ENCODE results near the gene SERPINC1. TPM values are rescaled to one million over a fixed set of nuclear protein-coding genes. Genes with fewer than 3 reads are reported as not detected.

Gene SERPINC1
- total and polyA plus RNA-seq, 9 of the 15 experiments (the other 6 are each of a cell fraction or from before 2014, with no cell fraction given) = 0.07 to 1.2 (median 0.50) TPM

DNA sequence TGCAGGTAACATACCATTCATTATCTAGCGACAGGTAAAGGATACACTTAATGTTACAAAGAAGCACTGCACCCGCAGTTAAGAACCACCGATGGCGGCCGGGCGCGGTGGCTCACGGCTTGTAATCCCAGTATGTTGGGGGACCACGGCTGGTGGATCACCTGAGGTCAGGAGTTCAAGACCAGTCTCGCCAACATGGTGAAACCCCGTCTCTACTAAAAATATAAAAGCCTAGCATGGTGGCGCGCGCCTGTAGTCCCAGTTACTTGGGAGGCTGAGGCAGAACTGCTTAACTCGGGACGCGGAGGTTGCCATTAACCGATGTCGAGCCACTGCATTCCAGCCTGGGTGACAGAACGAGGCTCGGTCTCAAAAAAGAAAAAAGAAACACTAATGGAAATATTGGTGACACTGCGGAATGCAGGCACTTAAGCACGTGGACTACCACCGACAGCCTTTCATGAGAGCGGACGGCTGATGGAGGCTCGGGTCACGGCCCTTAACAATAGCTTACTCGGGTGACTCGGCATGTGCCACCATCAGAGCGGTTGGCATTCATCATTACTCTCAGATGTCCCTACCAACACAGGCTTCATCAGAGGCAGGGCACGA is 49.9 kb downstream of the SERPINC1 start (continued):
- TF ChIP-seq CXXC5 (CRISPR knock-in tag; IDR thresholded peaks at IDR 0.05) (no peak), SREBF1 (IDR thresholded peaks at IDR 0.05; ENCODE audit: borderline replicate concordance, low read depth, low read length) (no peak), ADNP (tag; IDR thresholded peaks at IDR 0.05) (no peak), ZNF764 (CRISPR knock-in tag; IDR thresholded peaks at IDR 0.05; ENCODE audit: low read depth) (no peak), SUPT5H (IDR thresholded peaks at IDR 0.05) (no peak), NBN (IDR thresholded peaks at IDR 0.05; ENCODE audit: low read depth) (no peak), TCF7L2 (IDR thresholded peaks at IDR 0.05; ENCODE audit: low read depth, low read length) (no peak), SLC30A9 (CRISPR knock-in tag; IDR thresholded peaks at IDR 0.05) (no peak), RBM39 (optimal IDR thresholded peaks at IDR 0.05; ENCODE audit: low read depth, low read length) (no peak), ZNF785 (CRISPR knock-in tag; IDR thresholded peaks at IDR 0.05) (no peak), SMARCA5 (IDR thresholded peaks at IDR 0.05) (0 out of 2 replicates have a peak, but pooled peaks have one; percentile 20), ZBED1 (IDR thresholded peaks at IDR 0.05) (no peak), ZNF778 (CRISPR knock-in tag; IDR thresholded peaks at IDR 0.05) (no peak), SNRNP70 (optimal IDR thresholded peaks at IDR 0.05; ENCODE audit: low read depth, low read length) (peak; percentile 100)
- TF ChIP-seq, protein P1, sequence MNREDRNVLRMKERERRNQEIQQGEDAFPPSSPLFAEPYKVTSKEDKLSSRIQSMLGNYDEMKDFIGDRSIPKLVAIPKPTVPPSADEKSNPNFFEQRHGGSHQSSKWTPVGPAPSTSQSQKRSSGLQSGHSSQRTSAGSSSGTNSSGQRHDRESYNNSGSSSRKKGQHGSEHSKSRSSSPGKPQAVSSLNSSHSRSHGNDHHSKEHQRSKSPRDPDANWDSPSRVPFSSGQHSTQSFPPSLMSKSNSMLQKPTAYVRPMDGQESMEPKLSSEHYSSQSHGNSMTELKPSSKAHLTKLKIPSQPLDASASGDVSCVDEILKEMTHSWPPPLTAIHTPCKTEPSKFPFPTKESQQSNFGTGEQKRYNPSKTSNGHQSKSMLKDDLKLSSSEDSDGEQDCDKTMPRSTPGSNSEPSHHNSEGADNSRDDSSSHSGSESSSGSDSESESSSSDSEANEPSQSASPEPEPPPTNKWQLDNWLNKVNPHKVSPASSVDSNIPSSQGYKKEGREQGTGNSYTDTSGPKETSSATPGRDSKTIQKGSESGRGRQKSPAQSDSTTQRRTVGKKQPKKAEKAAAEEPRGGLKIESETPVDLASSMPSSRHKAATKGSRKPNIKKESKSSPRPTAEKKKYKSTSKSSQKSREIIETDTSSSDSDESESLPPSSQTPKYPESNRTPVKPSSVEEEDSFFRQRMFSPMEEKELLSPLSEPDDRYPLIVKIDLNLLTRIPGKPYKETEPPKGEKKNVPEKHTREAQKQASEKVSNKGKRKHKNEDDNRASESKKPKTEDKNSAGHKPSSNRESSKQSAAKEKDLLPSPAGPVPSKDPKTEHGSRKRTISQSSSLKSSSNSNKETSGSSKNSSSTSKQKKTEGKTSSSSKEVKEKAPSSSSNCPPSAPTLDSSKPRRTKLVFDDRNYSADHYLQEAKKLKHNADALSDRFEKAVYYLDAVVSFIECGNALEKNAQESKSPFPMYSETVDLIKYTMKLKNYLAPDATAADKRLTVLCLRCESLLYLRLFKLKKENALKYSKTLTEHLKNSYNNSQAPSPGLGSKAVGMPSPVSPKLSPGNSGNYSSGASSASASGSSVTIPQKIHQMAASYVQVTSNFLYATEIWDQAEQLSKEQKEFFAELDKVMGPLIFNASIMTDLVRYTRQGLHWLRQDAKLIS (CRISPR knock-in tag; IDR thresholded peaks at IDR 0.05) = no peak
- TF ChIP-seq, protein P2, sequence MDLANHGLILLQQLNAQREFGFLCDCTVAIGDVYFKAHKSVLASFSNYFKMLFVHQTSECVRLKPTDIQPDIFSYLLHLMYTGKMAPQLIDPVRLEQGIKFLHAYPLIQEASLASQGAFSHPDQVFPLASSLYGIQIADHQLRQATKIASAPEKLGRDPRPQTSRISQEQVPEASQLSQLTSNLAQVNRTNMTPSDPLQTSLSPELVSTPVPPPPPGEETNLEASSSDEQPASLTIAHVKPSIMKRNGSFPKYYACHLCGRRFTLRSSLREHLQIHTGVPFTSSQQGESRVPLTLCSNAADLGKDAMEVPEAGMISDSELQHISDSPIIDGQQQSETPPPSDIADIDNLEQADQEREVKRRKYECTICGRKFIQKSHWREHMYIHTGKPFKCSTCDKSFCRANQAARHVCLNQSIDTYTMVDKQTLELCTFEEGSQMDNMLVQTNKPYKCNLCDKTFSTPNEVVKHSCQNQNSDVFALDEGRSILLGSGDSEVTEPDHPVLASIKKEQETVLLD (IDR thresholded peaks at IDR 0.05) = no peak
- TF ChIP-seq, protein P3, sequence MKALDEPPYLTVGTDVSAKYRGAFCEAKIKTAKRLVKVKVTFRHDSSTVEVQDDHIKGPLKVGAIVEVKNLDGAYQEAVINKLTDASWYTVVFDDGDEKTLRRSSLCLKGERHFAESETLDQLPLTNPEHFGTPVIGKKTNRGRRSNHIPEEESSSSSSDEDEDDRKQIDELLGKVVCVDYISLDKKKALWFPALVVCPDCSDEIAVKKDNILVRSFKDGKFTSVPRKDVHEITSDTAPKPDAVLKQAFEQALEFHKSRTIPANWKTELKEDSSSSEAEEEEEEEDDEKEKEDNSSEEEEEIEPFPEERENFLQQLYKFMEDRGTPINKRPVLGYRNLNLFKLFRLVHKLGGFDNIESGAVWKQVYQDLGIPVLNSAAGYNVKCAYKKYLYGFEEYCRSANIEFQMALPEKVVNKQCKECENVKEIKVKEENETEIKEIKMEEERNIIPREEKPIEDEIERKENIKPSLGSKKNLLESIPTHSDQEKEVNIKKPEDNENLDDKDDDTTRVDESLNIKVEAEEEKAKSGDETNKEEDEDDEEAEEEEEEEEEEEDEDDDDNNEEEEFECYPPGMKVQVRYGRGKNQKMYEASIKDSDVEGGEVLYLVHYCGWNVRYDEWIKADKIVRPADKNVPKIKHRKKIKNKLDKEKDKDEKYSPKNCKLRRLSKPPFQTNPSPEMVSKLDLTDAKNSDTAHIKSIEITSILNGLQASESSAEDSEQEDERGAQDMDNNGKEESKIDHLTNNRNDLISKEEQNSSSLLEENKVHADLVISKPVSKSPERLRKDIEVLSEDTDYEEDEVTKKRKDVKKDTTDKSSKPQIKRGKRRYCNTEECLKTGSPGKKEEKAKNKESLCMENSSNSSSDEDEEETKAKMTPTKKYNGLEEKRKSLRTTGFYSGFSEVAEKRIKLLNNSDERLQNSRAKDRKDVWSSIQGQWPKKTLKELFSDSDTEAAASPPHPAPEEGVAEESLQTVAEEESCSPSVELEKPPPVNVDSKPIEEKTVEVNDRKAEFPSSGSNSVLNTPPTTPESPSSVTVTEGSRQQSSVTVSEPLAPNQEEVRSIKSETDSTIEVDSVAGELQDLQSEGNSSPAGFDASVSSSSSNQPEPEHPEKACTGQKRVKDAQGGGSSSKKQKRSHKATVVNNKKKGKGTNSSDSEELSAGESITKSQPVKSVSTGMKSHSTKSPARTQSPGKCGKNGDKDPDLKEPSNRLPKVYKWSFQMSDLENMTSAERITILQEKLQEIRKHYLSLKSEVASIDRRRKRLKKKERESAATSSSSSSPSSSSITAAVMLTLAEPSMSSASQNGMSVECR (CRISPR knock-in tag; IDR thresholded peaks at IDR 0.05) = no peak; the same call in 1 of the 2 replicates
- TF ChIP-seq, protein P4, sequence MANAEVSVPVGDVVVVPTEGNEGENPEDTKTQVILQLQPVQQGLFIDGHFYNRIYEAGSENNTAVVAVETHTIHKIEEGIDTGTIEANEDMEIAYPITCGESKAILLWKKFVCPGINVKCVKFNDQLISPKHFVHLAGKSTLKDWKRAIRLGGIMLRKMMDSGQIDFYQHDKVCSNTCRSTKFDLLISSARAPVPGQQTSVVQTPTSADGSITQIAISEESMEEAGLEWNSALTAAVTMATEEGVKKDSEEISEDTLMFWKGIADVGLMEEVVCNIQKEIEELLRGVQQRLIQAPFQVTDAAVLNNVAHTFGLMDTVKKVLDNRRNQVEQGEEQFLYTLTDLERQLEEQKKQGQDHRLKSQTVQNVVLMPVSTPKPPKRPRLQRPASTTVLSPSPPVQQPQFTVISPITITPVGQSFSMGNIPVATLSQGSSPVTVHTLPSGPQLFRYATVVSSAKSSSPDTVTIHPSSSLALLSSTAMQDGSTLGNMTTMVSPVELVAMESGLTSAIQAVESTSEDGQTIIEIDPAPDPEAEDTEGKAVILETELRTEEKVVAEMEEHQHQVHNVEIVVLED (CRISPR knock-in tag; IDR thresholded peaks at IDR 0.05) = no peak

Measured in K562 (cell line).